ENCODE results near the gene SAPCD1. TPM values are rescaled to one million over a fixed set of nuclear protein-coding genes. Genes with fewer than 3 reads are reported as not detected.
"Not testable (repeated sequence)": the region's sequence is repeated elsewhere in the genome, so short reads cannot be mapped to it uniquely, and the experiment has no call there.

Gene SAPCD1
- total RNA-seq, 1 experiment from 2014 or later, result 3.2 TPM

GRCh38 chr6:31799781-31800180 is 37.3 kb downstream of the SAPCD1 start:
- WGBS (ENCODE audit: extremely low coverage, insufficient read length, low lambda C conversion rate), result no CpG with 5 or more reads among the region's 12 CpGs
- Histone ChIP-seq H3K27me3 (ENCODE audit: insufficient read depth, low read length) (no peaks in the 10 kb centered on the region), H3K18ac (ENCODE audit: insufficient read length, low read depth, low read length) (no peak overlapping the region), H2BK15ac (ENCODE audit: low read depth, low read length) (no peak overlapping the region), H3K4ac (ENCODE audit: low read depth, low read length) (no peak overlapping the region), H3K23ac (ENCODE audit: insufficient read length, low read depth, low read length) (no peak overlapping the region), H3K27ac (ENCODE audit: insufficient read length, low read depth, low read length) (no peak overlapping the region), H3K79me2 (ENCODE audit: insufficient read depth, low read length) (no peaks in the 10 kb centered on the region), H4K8ac (replicated peaks; ENCODE audit: insufficient read length, low read depth, low read length) (no peak overlapping the region), H3K9me3 (ENCODE audit: control insufficient read depth, low read depth, low read length) (no peaks in the 10 kb centered on the region), H3K4me1 (ENCODE audit: insufficient read depth, low read length) (no peaks in the 10 kb centered on the region), H4K5ac (ENCODE audit: insufficient read length, low read depth, low read length) (no peak overlapping the region), H3K4me2 (ENCODE audit: insufficient read depth, insufficient read length, low read length) (no peak overlapping the region), H2BK20ac (ENCODE audit: low read depth, low read length, poor library complexity, severe bottlenecking) (no peak overlapping the region), H2AK5ac (ENCODE audit: insufficient read length, low read length) (no peak overlapping the region), H3K23me2 (ENCODE audit: insufficient read length, low read depth, low read length, poor library complexity, severe bottlenecking) (no peaks in the 10 kb centered on the region), H3K56ac (ENCODE audit: insufficient read length, low read depth, low read length) (no peak overlapping the region), H3K14ac (ENCODE audit: insufficient read depth, low read length) (no peak overlapping the region), H2AFZ (ENCODE audit: low read length) (no peak overlapping the region), H4K91ac (ENCODE audit: insufficient read length, low read depth, low read length) (no peak overlapping the region), H2BK5ac (ENCODE audit: insufficient read length, low read length) (no peak overlapping the region), H2BK12ac (ENCODE audit: insufficient read length, low read depth, low read length) (no peak overlapping the region), H3K9ac (ENCODE audit: extremely low read depth, insufficient read length, low read length) (no peak overlapping the region), H3K79me1 (ENCODE audit: insufficient read depth, low read depth, low read length, poor library complexity, severe bottlenecking) (peaks cover 3% of the 10 kb centered on the region), H2BK120ac (ENCODE audit: low read depth, low read length, poor library complexity, severe bottlenecking) (no peak overlapping the region), H3T11ph (ENCODE audit: low read length) (no peak overlapping the region), H4K20me1 (ENCODE audit: control insufficient read depth, insufficient read depth, insufficient read length) (no peaks in the 10 kb centered on the region)
- no peak for TF ChIP-seq CTCF (conservative IDR thresholded peaks at IDR 0.05)
- Mint-ChIP-seq H3K27ac (no peak overlapping the region), H3K4me1 (no peaks in the 10 kb centered on the region; a peak in 1 of 4 replicates), H3K27me3 (ENCODE audit: low read depth) (no peaks in the 10 kb centered on the region), H3K9me3 (no peaks in the 10 kb centered on the region), H3K4me3 (no peak overlapping the region), H3K36me3 (ENCODE audit: insufficient read depth in 1 of 3, low read depth in 3 of 3) (peaks cover 6 to 58% (median 42%) of the 10 kb centered on the region in 3 experiments; a peak in 6 of 7 replicates)
- DNase-seq, result no peak

- not testable (repeated sequence) for H4K91ac ChIP-seq (ENCODE audit: insufficient read length, low read depth, low read length); H3K4me1 Mint-ChIP-seq; H4K20me1 ChIP-seq (ENCODE audit: control insufficient read depth, insufficient read depth, insufficient read length); H3K27me3 ChIP-seq (ENCODE audit: insufficient read depth, low read length); H3K79me1 ChIP-seq (ENCODE audit: insufficient read depth, low read depth, low read length, poor library complexity, severe bottlenecking); H2BK20ac ChIP-seq (ENCODE audit: low read depth, low read length, poor library complexity, severe bottlenecking); H3K27ac ChIP-seq (ENCODE audit: insufficient read length, low read depth, low read length); H2AK5ac ChIP-seq (ENCODE audit: insufficient read length, low read length); H3K14ac ChIP-seq (ENCODE audit: insufficient read depth, low read length); DNase-seq; H3T11ph ChIP-seq (ENCODE audit: low read length); H3K18ac ChIP-seq (ENCODE audit: insufficient read length, low read depth, low read length); H3K4me1 ChIP-seq (ENCODE audit: insufficient read depth, low read length); H2BK120ac ChIP-seq (ENCODE audit: low read depth, low read length, poor library complexity, severe bottlenecking); H4K5ac ChIP-seq (ENCODE audit: insufficient read length, low read depth, low read length); H3K79me2 ChIP-seq (ENCODE audit: insufficient read depth, low read length); H3K27me3 Mint-ChIP-seq (ENCODE audit: low read depth); H3K4ac ChIP-seq (ENCODE audit: low read depth, low read length); H3K4me2 ChIP-seq (ENCODE audit: insufficient read depth, insufficient read length, low read length); H3K9me3 ChIP-seq (ENCODE audit: control insufficient read depth, low read depth, low read length); H3K23me2 ChIP-seq (ENCODE audit: insufficient read length, low read depth, low read length, poor library complexity, severe bottlenecking); H2AFZ ChIP-seq (ENCODE audit: low read length); H4K8ac ChIP-seq (replicated peaks; ENCODE audit: insufficient read length, low read depth, low read length); H3K23ac ChIP-seq (ENCODE audit: insufficient read length, low read depth, low read length); H3K9me3 Mint-ChIP-seq; H2BK12ac ChIP-seq (ENCODE audit: insufficient read length, low read depth, low read length); H3K27ac Mint-ChIP-seq; H3K56ac ChIP-seq (ENCODE audit: insufficient read length, low read depth, low read length); H3K9ac ChIP-seq (ENCODE audit: extremely low read depth, insufficient read length, low read length); H2BK15ac ChIP-seq (ENCODE audit: low read depth, low read length); H2BK5ac ChIP-seq (ENCODE audit: insufficient read length, low read length)
- no CpG with 5 or more reads among the region's 8 CpGs for WGBS (ENCODE audit: extremely low coverage, insufficient read length, low lambda C conversion rate)
- Mint-ChIP-seq H3K4me3 (0 out of 5 replicates have a peak overlapping the region, but pooled peaks of 1 of the 2 experiments have one; percentile 5), H3K36me3 (ENCODE audit: insufficient read depth in 1 of 3, low read depth in 3 of 3) (peaks cover 6 to 56% (median 42%) of the 10 kb centered on the region in 3 experiments; a peak in 6 of 7 replicates)
Observed at GRCh38 chr6:31801031-31801927, 38.8 kb downstream of the SAPCD1 start.
